HG03575 (cell line): ENCODE data around the gene ARL2BP.
"Not testable (repeated sequence)": the region's sequence is repeated elsewhere in the genome, so short reads cannot be mapped to it uniquely, and the experiment has no call there.

Experiments
- ATAC-seq: cut with Tn5 transposase; IDR thresholded peaks from one replicate; pipeline ENCODE4 v1.9.1; 2021; ENCODE audit not compliant: unreplicated experiment, insufficient number of reproducible peaks, low FRiP score; ENCODE audit errors: extremely low read depth

The ARL2BP gene

GRCh38 chr16:57258910-57259475 is 13.9 kb downstream of the ARL2BP start:
- ATAC-seq, result no peak

GRCh38 chr16:57260294-57260929 is 15.4 kb downstream of the ARL2BP start:
- ATAC-seq, result no peak

GRCh38 chr16:57261806-57262205 is 16.7 kb downstream of the ARL2BP start:
- ATAC-seq, result no peak

- ATAC-seq, result no peak
These were observed 17.9 kb downstream of the ARL2BP start for GRCh38 chr16:57262841-57263540.

GRCh38 chr16:57263541-57264351 is 18.7 kb downstream of the ARL2BP start:
- ATAC-seq, result no peak

GRCh38 chr16:57264381-57264780 is 19.3 kb downstream of the ARL2BP start:
- ATAC-seq, result no peak

GRCh38 chr16:57264950-57265371 is 19.9 kb downstream of the ARL2BP start:
- no peak for ATAC-seq

GRCh38 chr16:57265850-57266530 is 20.9 kb downstream of the ARL2BP start:
- no peak for ATAC-seq

GRCh38 chr16:57266531-57267260 is 21.6 kb downstream of the ARL2BP start:
- ATAC-seq, result no peak

- not testable (repeated sequence) for ATAC-seq
These were observed 22.3 kb downstream of the ARL2BP start for GRCh38 chr16:57267343-57267742.

GRCh38 chr16:57268804-57269800 is 24.0 kb downstream of the ARL2BP start:
- no peak for ATAC-seq

- no peak for ATAC-seq
These were observed 25.4 kb downstream of the ARL2BP start for GRCh38 chr16:57270221-57271062.

GRCh38 chr16:57271063-57271345 is 25.9 kb downstream of the ARL2BP start:
- no peak for ATAC-seq

- ATAC-seq, result no peak
These were observed 26.9 kb downstream of the ARL2BP start for GRCh38 chr16:57271867-57272495.

GRCh38 chr16:57273359-57273758 is 28.3 kb downstream of the ARL2BP start:
- no peak for ATAC-seq

- ATAC-seq, result no peak
These were observed 28.8 kb downstream of the ARL2BP start for GRCh38 chr16:57273826-57274225.
